Mucosa of stomach (tissue), 1 donor: ENCODE data around the gene TNKS2.

ENCODE experiments used
- H3K27me3 ChIP-seq: one replicate; pipeline ENCODE4 v1.7.0; 2013; ENCODE audit warnings: mild to moderate bottlenecking, low read length; ENCODE audit not compliant: control insufficient read depth, insufficient read depth
- H3K36me3 ChIP-seq: one replicate; pipeline ENCODE4 v1.7.0; 2013; ENCODE audit warnings: low read length; ENCODE audit not compliant: control insufficient read depth, insufficient read depth
- H3K4me1 ChIP-seq: one replicate; pipeline ENCODE4 v1.7.0; 2013; ENCODE audit warnings: mild to moderate bottlenecking, low read length; ENCODE audit not compliant: control insufficient read depth, insufficient read depth
- H3K4me3 ChIP-seq: one replicate; pipeline ENCODE4 v1.7.0; 2013; ENCODE audit warnings: low read length
- H3K9ac ChIP-seq: one replicate; pipeline ENCODE4 v1.7.0; 2013; ENCODE audit warnings: mild to moderate bottlenecking, low read length, moderate library complexity
- H3K9me3 ChIP-seq: one replicate; pipeline ENCODE4 v1.7.0; 2013; ENCODE audit warnings: mild to moderate bottlenecking, low read length, moderate library complexity; ENCODE audit not compliant: control insufficient read depth
- donor health status: Pancreatic carcinoma.

The TNKS2 gene

DNA sequence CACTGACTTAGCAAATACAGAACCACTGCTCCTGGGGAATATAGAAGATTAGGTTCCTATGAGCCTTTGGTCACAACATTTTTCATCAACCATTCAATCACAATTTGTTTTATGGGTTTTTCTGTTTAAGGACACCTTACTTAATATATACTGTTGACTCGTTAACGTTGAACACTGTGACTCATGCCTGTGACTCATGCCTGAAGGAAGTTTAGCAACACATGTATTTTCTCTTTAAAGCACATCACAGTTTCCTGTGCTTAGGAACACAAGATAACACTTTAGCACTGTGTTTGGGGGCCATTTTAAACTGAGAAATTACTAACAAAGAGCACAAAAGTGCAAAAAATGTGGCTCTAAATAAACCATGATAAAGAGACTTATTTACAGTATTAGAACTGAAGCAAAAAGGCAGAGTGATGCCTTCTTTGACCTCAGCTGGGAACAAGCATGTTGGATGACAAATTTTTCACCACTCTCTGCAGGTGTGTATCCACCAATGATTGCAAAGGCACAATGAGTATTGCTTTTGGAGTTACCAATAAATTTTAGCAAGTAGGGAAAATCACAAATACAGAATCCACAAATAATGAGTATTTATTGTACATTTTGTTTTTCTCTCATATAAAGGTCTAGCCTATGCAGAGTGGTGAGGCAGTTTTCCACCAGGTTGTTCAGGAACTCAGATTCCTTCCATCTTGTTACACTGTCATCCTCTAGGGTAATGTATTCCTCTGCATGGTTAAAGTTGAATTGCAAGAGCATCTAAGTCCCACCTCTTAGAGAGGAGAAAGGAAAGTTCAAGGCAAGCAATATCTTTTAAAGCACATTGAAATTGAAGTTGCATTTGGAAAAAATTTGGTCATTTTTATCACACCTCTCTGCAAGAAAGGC lies 103.8 kb downstream of the TNKS2 start:
- H3K9me3 ChIP-seq: no peaks in the 10 kb centered on the region
- H3K4me3 ChIP-seq: no peak overlapping the region
- H3K27me3 ChIP-seq: no peaks in the 10 kb centered on the region
- H3K9ac ChIP-seq: no peak overlapping the region
- peaks cover 13% of the 10 kb centered on the region for H3K4me1 ChIP-seq
- no peaks in the 10 kb centered on the region for H3K36me3 ChIP-seq

- H3K9me3 ChIP-seq: no peaks in the 10 kb centered on the region
- no peak overlapping the region for H3K9ac ChIP-seq
- peaks cover 4% of the 10 kb centered on the region for H3K4me1 ChIP-seq
- no peak overlapping the region for H3K4me3 ChIP-seq
- no peaks in the 10 kb centered on the region for H3K36me3 ChIP-seq
- H3K27me3 ChIP-seq: no peaks in the 10 kb centered on the region
Measured at GRCh38 chr10:91907033-91907594, 108.9 kb downstream of the TNKS2 start.

DNA sequence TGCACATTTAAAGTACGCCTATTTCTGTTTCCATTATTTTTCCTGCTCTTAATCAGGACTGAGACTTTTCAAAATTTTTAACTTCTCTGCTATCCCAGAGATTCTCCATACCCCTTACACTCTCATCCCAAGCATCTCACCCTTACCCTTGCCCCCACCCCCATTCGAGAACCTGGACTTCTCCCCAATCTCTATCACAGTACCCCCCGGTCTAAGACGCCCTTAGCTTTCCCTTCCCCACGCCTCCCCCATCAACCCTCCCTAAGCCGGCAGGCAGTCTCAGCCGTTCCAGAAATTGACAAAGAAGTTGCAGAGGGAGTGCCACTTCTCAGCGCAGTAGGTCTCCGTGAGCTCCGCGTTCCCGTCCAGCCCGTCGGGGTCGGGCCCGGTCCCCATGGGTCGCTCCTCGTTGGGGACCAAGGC lies 109.7 kb downstream of the TNKS2 start:
- peak overlapping the region; percentile 83 for H3K9ac ChIP-seq
- H3K9me3 ChIP-seq: no peaks in the 10 kb centered on the region
- peak overlapping the region; percentile 60 for H3K4me3 ChIP-seq
- H3K36me3 ChIP-seq: no peaks in the 10 kb centered on the region
- no peaks in the 10 kb centered on the region for H3K27me3 ChIP-seq
- no peaks in the 10 kb centered on the region for H3K4me1 ChIP-seq

GRCh38 chr10:91908337-91909116 lies 110.3 kb downstream of the TNKS2 start:
- H3K9me3 ChIP-seq: no peaks in the 10 kb centered on the region
- no peaks in the 10 kb centered on the region for H3K27me3 ChIP-seq
- no peaks in the 10 kb centered on the region for H3K4me1 ChIP-seq
- no peaks in the 10 kb centered on the region for H3K36me3 ChIP-seq
- H3K9ac ChIP-seq: peak overlapping the region; percentile 83
- peak overlapping the region; percentile 60 for H3K4me3 ChIP-seq

GRCh38 chr10:91909117-91909677 lies 111.0 kb downstream of the TNKS2 start, which contains the start of gene FGFBP3:
FGFBP3 (minus strand) TSS chr10:91909486; CDS start chr10:91908969, 517 bp downstream.
- Histone ChIP-seq H3K4me1 (no peaks in the 10 kb centered on the region), H3K9me3 (no peaks in the 10 kb centered on the region), H3K4me3 (peak within 1 kb of the TSS; percentile 60), H3K27me3 (no peaks in the 10 kb centered on the region), H3K36me3 (no peaks in the 10 kb centered on the region), H3K9ac (peak within 1 kb of the TSS; percentile 83)

DNA sequence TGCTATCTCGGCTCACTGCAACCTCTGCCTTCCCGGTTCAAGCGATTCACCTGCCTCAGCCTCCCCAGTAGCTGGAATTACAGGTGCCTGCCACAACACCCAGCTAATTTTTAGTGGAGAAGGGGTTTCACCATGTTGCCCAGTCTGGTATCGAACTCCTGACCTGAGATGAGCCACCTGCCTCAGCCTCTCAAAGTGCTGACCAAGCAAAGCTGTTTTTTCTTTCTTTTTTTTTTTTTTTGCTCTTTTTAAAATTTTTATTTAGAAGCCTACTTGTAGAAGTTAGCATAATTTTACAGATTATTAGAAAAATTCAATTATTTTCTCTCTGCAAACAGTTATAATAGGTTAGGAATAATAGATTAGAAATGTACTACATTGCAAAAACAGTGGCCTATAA lies 112.2 kb downstream of the TNKS2 start:
- no peaks in the 10 kb centered on the region for H3K36me3 ChIP-seq
- H3K4me3 ChIP-seq: no peak overlapping the region
- H3K9me3 ChIP-seq: no peaks in the 10 kb centered on the region
- H3K27me3 ChIP-seq: no peaks in the 10 kb centered on the region
- H3K9ac ChIP-seq: no peak overlapping the region
- no peaks in the 10 kb centered on the region for H3K4me1 ChIP-seq
